HEK293 (cell line): ENCODE data around the gene SIAE.

Experiments
- CTCF ChIA-PET: fragments of 350-600 bp; formaldehyde crosslinking; extraction: SDS; loops from one replicate; lab custom pipeline; 2021; ENCODE audit warnings: antibody characterized with exemption; lab: Yijun Ruan, JAX
- POLR2A ChIA-PET: fragments of 300-600 bp; formaldehyde crosslinking; extraction: SDS; loops from one replicate; lab custom pipeline; 2020; ENCODE audit warnings: antibody characterized with exemption, inconsistent platforms; lab: Yijun Ruan, JAX
- H3K27ac ChIP-seq: fragments of 200-500 bp; sonication (Bioruptor generic); 2 replicates; pipeline ENCODE4 v1.5.1; 2014; ENCODE audit warnings: low read depth, low read length, control low read depth, inconsistent platforms; ENCODE audit errors: extremely low read depth
- H3K36me3 ChIP-seq, 2 experiments: fragments of 200-500 bp in 1 of 2; sonication (Bioruptor generic) in 1 of 2; 1 replicate in 1 of 2; 2 replicates in 1 of 2; pipeline ENCODE4 v1.5.1; 2014 to 2017; ENCODE audit warnings: inconsistent platforms in 2 of 2, low read length in 2 of 2; ENCODE audit not compliant: control insufficient read depth in 2 of 2, insufficient read depth in 1 of 2
- H3K4me1 ChIP-seq: fragments of 200-500 bp; sonication (Bioruptor generic); 2 replicates; pipeline ENCODE4 v1.5.1; 2014; ENCODE audit warnings: mild to moderate bottlenecking, low read length, inconsistent platforms; ENCODE audit not compliant: control insufficient read depth, insufficient read depth
- H3K4me3 ChIP-seq: 2 replicates; pipeline ENCODE4 v1.5.1; 2011; ENCODE audit warnings: low read depth, mild to moderate bottlenecking, control low read depth, low read length, moderate library complexity
- H3K9me3 ChIP-seq: fragments of 200-500 bp; sonication (Bioruptor generic); 2 replicates; pipeline ENCODE4 v1.5.1; 2014; ENCODE audit warnings: low read depth, low read length, inconsistent platforms; ENCODE audit not compliant: control insufficient read depth, insufficient read depth
- GFI1B ChIP-seq: fragments of 450-650 bp; formaldehyde crosslinking; IDR thresholded peaks from 2 replicates; pipeline ENCODE4 v1.5.1; 2016; ENCODE audit warnings: missing biosample characterization, missing genetic modification characterization
- GLIS1 ChIP-seq: fragments of 450-650 bp; formaldehyde crosslinking; IDR thresholded peaks from 2 replicates; pipeline ENCODE4 v1.5.1; 2016; ENCODE audit warnings: missing biosample characterization, missing genetic modification characterization
- GLIS2 ChIP-seq: fragments of 450-650 bp; formaldehyde crosslinking; IDR thresholded peaks from 2 replicates; pipeline ENCODE4 v1.5.1; 2016; ENCODE audit warnings: missing biosample characterization, missing genetic modification characterization
- PRDM2 ChIP-seq: fragments of 450-650 bp; formaldehyde crosslinking; IDR thresholded peaks from 2 replicates; pipeline ENCODE4 v1.5.1; 2016; ENCODE audit warnings: missing biosample characterization, missing genetic modification characterization, borderline replicate concordance
- ZFP3 ChIP-seq: fragments of 450-650 bp; formaldehyde crosslinking; IDR thresholded peaks from 2 replicates; pipeline ENCODE4 v1.5.1; 2016; ENCODE audit warnings: low read depth, missing biosample characterization, missing genetic modification characterization
- ZIC2 ChIP-seq: fragments of 450-650 bp; formaldehyde crosslinking; IDR thresholded peaks from 2 replicates; pipeline ENCODE4 v1.5.1; 2016; ENCODE audit warnings: missing biosample characterization, missing genetic modification characterization
- ZNF133 ChIP-seq: fragments of 450-650 bp; formaldehyde crosslinking; IDR thresholded peaks from 2 replicates; pipeline ENCODE4 v1.5.1; 2016; ENCODE audit warnings: missing biosample characterization, missing genetic modification characterization
- ZNF2 ChIP-seq: fragments of 450-650 bp; formaldehyde crosslinking; IDR thresholded peaks from 2 replicates; pipeline ENCODE4 v1.5.1; 2016; ENCODE audit warnings: missing biosample characterization, missing genetic modification characterization
- ZNF341 ChIP-seq: fragments of 450-650 bp; formaldehyde crosslinking; IDR thresholded peaks from 2 replicates; pipeline ENCODE4; 2016; ENCODE audit warnings: low read depth, missing biosample characterization, missing genetic modification characterization
- ZNF366 ChIP-seq: fragments of 450-650 bp; formaldehyde crosslinking; conservative IDR thresholded peaks from 2 replicates; pipeline ENCODE4 v1.5.1; 2016; ENCODE audit warnings: missing biosample characterization, missing genetic modification characterization
- ZNF473 ChIP-seq: fragments of 450-650 bp; formaldehyde crosslinking; IDR thresholded peaks from 2 replicates; pipeline ENCODE4 v1.5.1; 2017; ENCODE audit warnings: missing biosample characterization, missing genetic modification characterization
- ZNF48 ChIP-seq: fragments of 450-650 bp; formaldehyde crosslinking; IDR thresholded peaks from 2 replicates; pipeline ENCODE4 v1.5.1; 2016; ENCODE audit warnings: missing biosample characterization, missing genetic modification characterization
- ZNF521 ChIP-seq: fragments of 450-650 bp; formaldehyde crosslinking; IDR thresholded peaks from 2 replicates; pipeline ENCODE4 v1.5.1; 2017; ENCODE audit warnings: missing biosample characterization, mild to moderate bottlenecking, missing genetic modification characterization
- ZNF530 ChIP-seq: fragments of 450-650 bp; formaldehyde crosslinking; IDR thresholded peaks from 2 replicates; pipeline ENCODE4 v1.5.1; 2016; ENCODE audit warnings: low read depth, missing biosample characterization, missing genetic modification characterization
- ZNF560 ChIP-seq: fragments of 450-650 bp; formaldehyde crosslinking; IDR thresholded peaks from 2 replicates; pipeline ENCODE4 v1.5.1; 2017; ENCODE audit warnings: missing biosample characterization, missing genetic modification characterization, borderline replicate concordance
- ZNF596 ChIP-seq: fragments of 450-650 bp; IDR thresholded peaks from 2 replicates; pipeline ENCODE4 v1.5.0; 2018; ENCODE audit warnings: missing biosample characterization, mild to moderate bottlenecking, missing genetic modification characterization, moderate library complexity
- ZNF624 ChIP-seq: fragments of 450-650 bp; formaldehyde crosslinking; IDR thresholded peaks from 2 replicates; pipeline ENCODE4 v1.5.1; 2017; ENCODE audit warnings: missing biosample characterization, missing genetic modification characterization
- ZNF626 ChIP-seq: fragments of 450-650 bp; sonication (Bioruptor Pico); formaldehyde crosslinking; IDR thresholded peaks from 2 replicates; pipeline ENCODE4 v1.5.1; 2018; ENCODE audit warnings: missing biosample characterization, missing genetic modification characterization, inconsistent platforms
- ZNF660 ChIP-seq: fragments of 450-650 bp; IDR thresholded peaks from 2 replicates; pipeline ENCODE4 v1.5.1; 2018; ENCODE audit warnings: missing biosample characterization, mild to moderate bottlenecking, missing genetic modification characterization
- ZNF670 ChIP-seq: fragments of 450-650 bp; formaldehyde crosslinking; IDR thresholded peaks from 2 replicates; pipeline ENCODE4 v1.5.1; 2016; ENCODE audit warnings: missing biosample characterization, missing genetic modification characterization, low read depth
- ZNF692 ChIP-seq: fragments of 450-650 bp; formaldehyde crosslinking; IDR thresholded peaks from 2 replicates; pipeline ENCODE4 v1.5.1; 2016; ENCODE audit warnings: missing biosample characterization, missing genetic modification characterization
- ZNF777 ChIP-seq: fragments of 450-650 bp; formaldehyde crosslinking; IDR thresholded peaks from 2 replicates; pipeline ENCODE4 v1.5.1; 2017; ENCODE audit warnings: missing biosample characterization, missing genetic modification characterization, borderline replicate concordance
- ZNF837 ChIP-seq: fragments of 450-650 bp; formaldehyde crosslinking; IDR thresholded peaks from 2 replicates; pipeline ENCODE4 v1.5.1; 2016; ENCODE audit warnings: missing biosample characterization, missing genetic modification characterization

SIAE gene

GRCh38 chr11:124719534-124719933, 46.0 kb upstream of the SIAE start:
- POLR2A ChIA-PET, result no interaction called here
- Histone ChIP-seq H3K4me3 (no peak overlapping the region), H3K36me3 (no peaks in the 10 kb centered on the region), H3K27ac (no peak overlapping the region), H3K9me3 (no peaks in the 10 kb centered on the region), H3K4me1 (no peaks in the 10 kb centered on the region)
- TF ChIP-seq ZNF521 (tag by site-specific recombination) (no peak), GLIS1 (tag by site-specific recombination) (peak; percentile 86), ZNF473 (tag by site-specific recombination) (no peak), ZNF670 (tag by site-specific recombination) (no peak), ZIC2 (tag by site-specific recombination) (peak; percentile 61), ZNF133 (no peak), PRDM2 (tag by site-specific recombination) (no peak)
- CTCF ChIA-PET, result interaction anchor here (0.7 to 1.0 kb wide), 3 partner anchors 21 to 117 kb away, joined by 3 read pairs; no protein-coding TSS in a partner anchor

- Histone ChIP-seq H3K36me3 (no peaks in the 10 kb centered on the region), H3K4me3 (no peak overlapping the region), H3K4me1 (no peaks in the 10 kb centered on the region), H3K9me3 (no peaks in the 10 kb centered on the region), H3K27ac (no peak overlapping the region)
- ChIA-PET CTCF (interaction anchor here (0.7 kb wide), 1 partner anchor 118 kb away, joined by 3 read pairs; no protein-coding TSS in a partner anchor), POLR2A (interaction anchor here (1.0 kb wide), 1 partner anchor 45 kb away, joined by 5 read pairs; the partner anchor contains the start of genes SIAE and SPA17)
- no peak for TF ChIP-seq ZNF341 (tag by site-specific recombination)
- no peak for TF ChIP-seq GLIS2
- no peak for TF ChIP-seq GFI1B (tag by site-specific recombination)
- TF ChIP-seq ZNF596 (tag by site-specific recombination), result no peak
- TF ChIP-seq ZNF660 (tag by site-specific recombination), result no peak
- no peak for TF ChIP-seq ZNF837 (tag by site-specific recombination)
- TF ChIP-seq ZNF560 (tag by site-specific recombination), result no peak
- TF ChIP-seq ZNF133, result no peak
- no peak for TF ChIP-seq ZNF530 (tag by site-specific recombination)
- TF ChIP-seq ZNF777, result no peak
- no peak for TF ChIP-seq ZNF48
- no peak for TF ChIP-seq ZNF366 (tag by site-specific recombination)
- no peak for TF ChIP-seq ZNF692
- TF ChIP-seq ZNF624 (tag by site-specific recombination), result no peak
- no peak for TF ChIP-seq ZNF2 (tag by site-specific recombination)
- no peak for TF ChIP-seq ZFP3 (tag by site-specific recombination)
- TF ChIP-seq ZNF626 (tag by site-specific recombination), result no peak
Observed at GRCh38 chr11:124718801-124719200, 45.3 kb upstream of the SIAE start.
